WTC11 (cell line): ENCODE results near the gene KIF26A. TPM values are rescaled to one million over a fixed set of nuclear protein-coding genes. Genes with fewer than 3 reads are reported as not detected.

Experiments
- ATAC-seq: fragments of 200-7000 bp; cut with Tn5 transposase; 2 replicates; pipeline ENCODE4 v1.10.0; 2021; ENCODE audit warnings: mild to moderate bottlenecking, moderate library complexity
- CTCF ChIA-PET: fragments of 300-600 bp; sonication (Branson Sonifier 250); formaldehyde crosslinking; loops from one replicate; lab custom pipeline; 2021; ENCODE audit warnings: antibody characterized with exemption; lab: Charles Lee
- POLR2A ChIA-PET: fragments of 350-600 bp; sonication (Branson Sonifier 250); formaldehyde crosslinking; loops from one replicate; lab custom pipeline; 2021; ENCODE audit warnings: antibody characterized with exemption; lab: Charles Lee
- DNase-seq: peaks from one replicate; pipeline ENCODE4 v3.0.0; 2021; ENCODE audit warnings: low spot score
- H3K27ac Mint-ChIP-seq: 2 replicates; pipeline ENCODE4 v1.8.0; 2021; ENCODE audit warnings: mixed read lengths
- H3K27me3 Mint-ChIP-seq: 2 replicates; pipeline ENCODE4 v1.8.0; 2021; ENCODE audit warnings: low read depth, mild to moderate bottlenecking, moderate library complexity, mixed read lengths
- H3K36me3 Mint-ChIP-seq: 2 replicates; pipeline ENCODE4 v1.8.0; 2021; ENCODE audit warnings: mixed read lengths
- H3K4me1 Mint-ChIP-seq: 2 replicates; pipeline ENCODE4 v1.8.0; 2022; ENCODE audit warnings: mixed read lengths
- H3K4me3 Mint-ChIP-seq: 2 replicates; pipeline ENCODE4 v1.8.0; 2021; ENCODE audit warnings: mild to moderate bottlenecking, moderate library complexity, mixed read lengths
- H3K9me3 Mint-ChIP-seq: 2 replicates; pipeline ENCODE4 v1.8.0; 2021; ENCODE audit warnings: mixed read lengths
- ATF1 ChIP-seq: sonication (generic); formaldehyde crosslinking; IDR thresholded peaks from 2 replicates; pipeline ENCODE4 v1.8.1; 2023; ENCODE audit warnings: mild to moderate bottlenecking, moderate library complexity, missing genetic modification reagents
- GTF2I ChIP-seq: fragments of 250-450 bp; sonication (Bioruptor Pico); conservative IDR thresholded peaks from 2 replicates; pipeline ENCODE4 v1.4.0; 2021; ENCODE audit warnings: mild to moderate bottlenecking
- HMGA2 ChIP-seq: fragments of 250-450 bp; sonication (Bioruptor Pico); IDR thresholded peaks from 2 replicates; pipeline ENCODE4 v1.4.0; 2021; ENCODE audit warnings: mild to moderate bottlenecking, moderate library complexity
- MYBL2 ChIP-seq: sonication (generic); formaldehyde crosslinking; IDR thresholded peaks from 2 replicates; pipeline ENCODE4 v1.8.1; 2023; ENCODE audit warnings: mild to moderate bottlenecking, moderate library complexity, missing genetic modification reagents
- OVOL2 ChIP-seq: fragments of 250-450 bp; sonication (Bioruptor Pico); IDR thresholded peaks from 2 replicates; pipeline ENCODE4 v1.9.0; 2021; ENCODE audit warnings: mild to moderate bottlenecking, borderline replicate concordance
- RELA ChIP-seq: sonication (generic); formaldehyde crosslinking; IDR thresholded peaks from 2 replicates; pipeline ENCODE4 v1.8.1; 2022; ENCODE audit warnings: missing genetic modification reagents, mild to moderate bottlenecking, borderline replicate concordance
- SMAD3 ChIP-seq: sonication (generic); formaldehyde crosslinking; IDR thresholded peaks from 2 replicates; pipeline ENCODE4 v1.8.0; 2022; ENCODE audit warnings: missing genetic modification reagents, mild to moderate bottlenecking, borderline replicate concordance
- total RNA-seq: library from RNA; stranded (reverse); gene quantifications from 3 replicates; pipeline ENCODE4 v1.2.3, GENCODE V29; 2021
- TF ChIP-seq, protein P1 (sequence below): sonication (generic); formaldehyde crosslinking; IDR thresholded peaks from 2 replicates; pipeline ENCODE4 v1.8.1; 2023; ENCODE audit warnings: mild to moderate bottlenecking, missing genetic modification reagents
- TF ChIP-seq, protein P2 (sequence below): sonication (generic); formaldehyde crosslinking; IDR thresholded peaks from 2 replicates; pipeline ENCODE4 v1.8.1; 2023; ENCODE audit warnings: mild to moderate bottlenecking, missing genetic modification reagents, moderate library complexity
- TF ChIP-seq, protein P3 (sequence below): fragments of 200-600 bp; IDR thresholded peaks from 2 replicates; pipeline ENCODE4 v1.8.0; 2022; ENCODE audit warnings: antibody characterized with exemption
- TF ChIP-seq, protein P4 (sequence below): sonication (generic); formaldehyde crosslinking; IDR thresholded peaks from 2 replicates; pipeline ENCODE4 v1.8.1; 2023; ENCODE audit warnings: mild to moderate bottlenecking, missing genetic modification reagents, moderate library complexity
- TF ChIP-seq, protein P5 (sequence below): sonication (generic); formaldehyde crosslinking; IDR thresholded peaks from 2 replicates; pipeline ENCODE4 v1.8.0; 2022; ENCODE audit warnings: mild to moderate bottlenecking, missing genetic modification reagents
- TF ChIP-seq, protein P6 (sequence below): sonication (generic); formaldehyde crosslinking; IDR thresholded peaks from 2 replicates; pipeline ENCODE4 v1.8.0; 2023; ENCODE audit warnings: missing genetic modification reagents, mild to moderate bottlenecking, borderline replicate concordance
- TF ChIP-seq, protein P7 (sequence below): fragments of 250-450 bp; sonication (Bioruptor Pico); IDR thresholded peaks from 2 replicates; pipeline ENCODE4 v1.9.0; 2021; ENCODE audit warnings: moderate library complexity, mild to moderate bottlenecking, inconsistent platforms, borderline replicate concordance
- TF ChIP-seq, protein P8 (sequence below): fragments of 250-450 bp; sonication (Bioruptor Pico); IDR thresholded peaks from 2 replicates; pipeline ENCODE4 v2.1.2; 2022; ENCODE audit warnings: mild to moderate bottlenecking, moderate library complexity
- TF ChIP-seq, protein P9 (sequence below): sonication (generic); formaldehyde crosslinking; IDR thresholded peaks from 2 replicates; pipeline ENCODE4 v1.8.0; 2022; ENCODE audit warnings: missing genetic modification reagents

Gene KIF26A
- total RNA-seq, 1 experiment from 2014 or later, result 53.4 TPM

DNA sequence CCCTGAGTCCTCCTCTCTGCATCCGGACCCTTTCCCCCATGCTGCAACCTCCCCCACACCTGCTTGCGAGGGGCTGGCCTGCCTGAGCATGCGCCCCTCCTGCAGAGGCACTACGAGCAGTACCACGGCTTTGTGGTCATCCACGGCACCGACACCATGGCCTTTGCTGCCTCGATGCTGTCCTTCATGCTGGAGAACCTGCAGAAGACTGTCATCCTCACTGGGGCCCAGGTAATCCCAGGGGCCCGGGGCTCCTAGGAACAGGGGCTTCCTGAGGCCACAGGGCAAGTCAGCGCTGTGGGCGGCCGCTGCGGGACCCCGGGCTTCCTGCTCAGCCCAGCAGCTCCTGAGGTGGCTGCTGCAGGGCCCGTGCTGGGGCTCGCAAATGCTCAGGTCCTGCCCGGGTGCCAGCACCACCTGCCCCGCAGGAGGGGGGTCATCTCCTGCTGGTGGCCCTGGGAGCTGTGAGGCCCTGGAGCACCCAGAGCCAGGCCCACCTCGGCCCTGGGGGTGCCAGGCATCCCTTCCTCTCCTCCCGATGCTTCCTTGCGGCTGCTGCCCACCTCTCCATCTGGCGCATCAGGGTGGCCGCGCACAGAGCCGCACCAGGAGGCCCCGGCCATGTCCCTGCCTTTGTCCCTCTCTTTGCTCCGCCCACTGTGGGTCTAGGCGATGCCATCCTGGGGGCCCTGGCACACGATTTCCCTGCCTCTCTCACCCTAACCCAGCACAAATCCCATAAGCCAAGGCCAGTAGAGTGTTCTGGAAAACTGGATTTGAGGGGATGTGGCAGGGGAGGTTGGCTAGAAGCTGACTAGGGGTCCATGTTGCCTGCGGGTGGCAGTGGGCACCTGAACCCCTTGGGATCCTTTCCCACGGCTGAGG, 42.7 kb upstream of the KIF26A start:
- DNase-seq (no peak), ATAC-seq (no peak)
- TF ChIP-seq, protein P1, sequence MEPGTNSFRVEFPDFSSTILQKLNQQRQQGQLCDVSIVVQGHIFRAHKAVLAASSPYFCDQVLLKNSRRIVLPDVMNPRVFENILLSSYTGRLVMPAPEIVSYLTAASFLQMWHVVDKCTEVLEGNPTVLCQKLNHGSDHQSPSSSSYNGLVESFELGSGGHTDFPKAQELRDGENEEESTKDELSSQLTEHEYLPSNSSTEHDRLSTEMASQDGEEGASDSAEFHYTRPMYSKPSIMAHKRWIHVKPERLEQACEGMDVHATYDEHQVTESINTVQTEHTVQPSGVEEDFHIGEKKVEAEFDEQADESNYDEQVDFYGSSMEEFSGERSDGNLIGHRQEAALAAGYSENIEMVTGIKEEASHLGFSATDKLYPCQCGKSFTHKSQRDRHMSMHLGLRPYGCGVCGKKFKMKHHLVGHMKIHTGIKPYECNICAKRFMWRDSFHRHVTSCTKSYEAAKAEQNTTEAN, result no peak
- TF ChIP-seq, protein P2, sequence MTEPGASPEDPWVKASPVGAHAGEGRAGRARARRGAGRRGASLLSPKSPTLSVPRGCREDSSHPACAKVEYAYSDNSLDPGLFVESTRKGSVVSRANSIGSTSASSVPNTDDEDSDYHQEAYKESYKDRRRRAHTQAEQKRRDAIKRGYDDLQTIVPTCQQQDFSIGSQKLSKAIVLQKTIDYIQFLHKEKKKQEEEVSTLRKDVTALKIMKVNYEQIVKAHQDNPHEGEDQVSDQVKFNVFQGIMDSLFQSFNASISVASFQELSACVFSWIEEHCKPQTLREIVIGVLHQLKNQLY (CRISPR knock-in tag), result no peak
- TF ChIP-seq, protein P3, sequence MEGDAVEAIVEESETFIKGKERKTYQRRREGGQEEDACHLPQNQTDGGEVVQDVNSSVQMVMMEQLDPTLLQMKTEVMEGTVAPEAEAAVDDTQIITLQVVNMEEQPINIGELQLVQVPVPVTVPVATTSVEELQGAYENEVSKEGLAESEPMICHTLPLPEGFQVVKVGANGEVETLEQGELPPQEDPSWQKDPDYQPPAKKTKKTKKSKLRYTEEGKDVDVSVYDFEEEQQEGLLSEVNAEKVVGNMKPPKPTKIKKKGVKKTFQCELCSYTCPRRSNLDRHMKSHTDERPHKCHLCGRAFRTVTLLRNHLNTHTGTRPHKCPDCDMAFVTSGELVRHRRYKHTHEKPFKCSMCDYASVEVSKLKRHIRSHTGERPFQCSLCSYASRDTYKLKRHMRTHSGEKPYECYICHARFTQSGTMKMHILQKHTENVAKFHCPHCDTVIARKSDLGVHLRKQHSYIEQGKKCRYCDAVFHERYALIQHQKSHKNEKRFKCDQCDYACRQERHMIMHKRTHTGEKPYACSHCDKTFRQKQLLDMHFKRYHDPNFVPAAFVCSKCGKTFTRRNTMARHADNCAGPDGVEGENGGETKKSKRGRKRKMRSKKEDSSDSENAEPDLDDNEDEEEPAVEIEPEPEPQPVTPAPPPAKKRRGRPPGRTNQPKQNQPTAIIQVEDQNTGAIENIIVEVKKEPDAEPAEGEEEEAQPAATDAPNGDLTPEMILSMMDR, result no peak
- TF ChIP-seq, protein P4, sequence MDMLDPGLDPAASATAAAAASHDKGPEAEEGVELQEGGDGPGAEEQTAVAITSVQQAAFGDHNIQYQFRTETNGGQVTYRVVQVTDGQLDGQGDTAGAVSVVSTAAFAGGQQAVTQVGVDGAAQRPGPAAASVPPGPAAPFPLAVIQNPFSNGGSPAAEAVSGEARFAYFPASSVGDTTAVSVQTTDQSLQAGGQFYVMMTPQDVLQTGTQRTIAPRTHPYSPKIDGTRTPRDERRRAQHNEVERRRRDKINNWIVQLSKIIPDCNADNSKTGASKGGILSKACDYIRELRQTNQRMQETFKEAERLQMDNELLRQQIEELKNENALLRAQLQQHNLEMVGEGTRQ, result no peak
- TF ChIP-seq, protein P5, sequence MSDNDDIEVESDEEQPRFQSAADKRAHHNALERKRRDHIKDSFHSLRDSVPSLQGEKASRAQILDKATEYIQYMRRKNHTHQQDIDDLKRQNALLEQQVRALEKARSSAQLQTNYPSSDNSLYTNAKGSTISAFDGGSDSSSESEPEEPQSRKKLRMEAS, result no peak
- TF ChIP-seq, protein P6, sequence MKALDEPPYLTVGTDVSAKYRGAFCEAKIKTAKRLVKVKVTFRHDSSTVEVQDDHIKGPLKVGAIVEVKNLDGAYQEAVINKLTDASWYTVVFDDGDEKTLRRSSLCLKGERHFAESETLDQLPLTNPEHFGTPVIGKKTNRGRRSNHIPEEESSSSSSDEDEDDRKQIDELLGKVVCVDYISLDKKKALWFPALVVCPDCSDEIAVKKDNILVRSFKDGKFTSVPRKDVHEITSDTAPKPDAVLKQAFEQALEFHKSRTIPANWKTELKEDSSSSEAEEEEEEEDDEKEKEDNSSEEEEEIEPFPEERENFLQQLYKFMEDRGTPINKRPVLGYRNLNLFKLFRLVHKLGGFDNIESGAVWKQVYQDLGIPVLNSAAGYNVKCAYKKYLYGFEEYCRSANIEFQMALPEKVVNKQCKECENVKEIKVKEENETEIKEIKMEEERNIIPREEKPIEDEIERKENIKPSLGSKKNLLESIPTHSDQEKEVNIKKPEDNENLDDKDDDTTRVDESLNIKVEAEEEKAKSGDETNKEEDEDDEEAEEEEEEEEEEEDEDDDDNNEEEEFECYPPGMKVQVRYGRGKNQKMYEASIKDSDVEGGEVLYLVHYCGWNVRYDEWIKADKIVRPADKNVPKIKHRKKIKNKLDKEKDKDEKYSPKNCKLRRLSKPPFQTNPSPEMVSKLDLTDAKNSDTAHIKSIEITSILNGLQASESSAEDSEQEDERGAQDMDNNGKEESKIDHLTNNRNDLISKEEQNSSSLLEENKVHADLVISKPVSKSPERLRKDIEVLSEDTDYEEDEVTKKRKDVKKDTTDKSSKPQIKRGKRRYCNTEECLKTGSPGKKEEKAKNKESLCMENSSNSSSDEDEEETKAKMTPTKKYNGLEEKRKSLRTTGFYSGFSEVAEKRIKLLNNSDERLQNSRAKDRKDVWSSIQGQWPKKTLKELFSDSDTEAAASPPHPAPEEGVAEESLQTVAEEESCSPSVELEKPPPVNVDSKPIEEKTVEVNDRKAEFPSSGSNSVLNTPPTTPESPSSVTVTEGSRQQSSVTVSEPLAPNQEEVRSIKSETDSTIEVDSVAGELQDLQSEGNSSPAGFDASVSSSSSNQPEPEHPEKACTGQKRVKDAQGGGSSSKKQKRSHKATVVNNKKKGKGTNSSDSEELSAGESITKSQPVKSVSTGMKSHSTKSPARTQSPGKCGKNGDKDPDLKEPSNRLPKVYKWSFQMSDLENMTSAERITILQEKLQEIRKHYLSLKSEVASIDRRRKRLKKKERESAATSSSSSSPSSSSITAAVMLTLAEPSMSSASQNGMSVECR (CRISPR knock-in tag), result no peak
- no peak for TF ChIP-seq RELA (CRISPR knock-in tag)
- TF ChIP-seq OVOL2 (CRISPR knock-in tag), result no peak
- no peak overlapping the region for H3K27ac Mint-ChIP-seq
- peaks cover 5% of the 10 kb centered on the region for H3K4me1 Mint-ChIP-seq
- no peaks in the 10 kb centered on the region for H3K9me3 Mint-ChIP-seq
- H3K27me3 Mint-ChIP-seq, result no peaks in the 10 kb centered on the region
- H3K36me3 Mint-ChIP-seq, result no peaks in the 10 kb centered on the region
- H3K4me3 Mint-ChIP-seq, result no peak overlapping the region
- CTCF ChIA-PET, result interaction anchor here (0.9 to 5.9 kb wide), 7 partner anchors 10 to 82 kb away, joined by 3 to 52 read pairs (median 13); partner anchors contain the start of gene ASPG
- POLR2A ChIA-PET, result no interaction called here

DNA sequence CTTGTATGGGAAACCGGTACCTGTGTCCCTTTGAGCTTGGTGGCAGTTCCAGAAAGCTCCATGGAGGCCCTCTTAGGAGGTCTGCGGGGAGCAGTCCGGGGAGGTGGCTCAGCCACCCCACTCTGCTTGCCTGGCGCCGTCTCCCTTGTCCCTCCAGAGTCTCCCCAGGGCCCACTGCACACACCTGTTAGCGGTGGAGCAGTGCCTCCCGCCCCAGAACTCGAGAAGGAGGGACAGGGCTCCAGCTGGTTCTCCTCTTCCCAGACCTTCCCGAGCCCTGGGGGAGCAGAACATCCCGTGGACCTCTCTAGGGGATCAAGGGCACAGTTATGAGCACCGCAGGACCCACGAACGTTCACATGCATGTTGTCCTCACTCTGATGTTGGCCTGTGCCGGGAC, 42.1 kb upstream of the KIF26A start:
- DNase-seq (no peak), ATAC-seq (no peak)
- Mint-ChIP-seq H3K36me3 (no peaks in the 10 kb centered on the region), H3K4me1 (peaks cover 5% of the 10 kb centered on the region), H3K9me3 (no peaks in the 10 kb centered on the region), H3K27me3 (no peaks in the 10 kb centered on the region), H3K27ac (no peak overlapping the region), H3K4me3 (no peak overlapping the region)
- CTCF ChIA-PET, result interaction anchor here (1.0 to 5.9 kb wide), 6 partner anchors 10 to 468 kb away, joined by 3 to 52 read pairs (median 6); partner anchors contain the start of gene ASPG
- POLR2A ChIA-PET, result no interaction called here
- TF ChIP-seq, protein P7, sequence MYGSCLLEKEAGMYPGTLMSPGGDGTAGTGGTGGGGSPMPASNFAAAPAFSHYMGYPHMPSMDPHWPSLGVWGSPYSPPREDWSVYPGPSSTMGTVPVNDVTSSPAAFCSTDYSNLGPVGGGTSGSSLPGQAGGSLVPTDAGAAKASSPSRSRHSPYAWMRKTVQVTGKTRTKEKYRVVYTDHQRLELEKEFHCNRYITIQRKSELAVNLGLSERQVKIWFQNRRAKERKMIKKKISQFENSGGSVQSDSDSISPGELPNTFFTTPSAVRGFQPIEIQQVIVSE (CRISPR knock-in tag), result no peak
- TF ChIP-seq, protein P4, result no peak
- TF ChIP-seq, protein P8, sequence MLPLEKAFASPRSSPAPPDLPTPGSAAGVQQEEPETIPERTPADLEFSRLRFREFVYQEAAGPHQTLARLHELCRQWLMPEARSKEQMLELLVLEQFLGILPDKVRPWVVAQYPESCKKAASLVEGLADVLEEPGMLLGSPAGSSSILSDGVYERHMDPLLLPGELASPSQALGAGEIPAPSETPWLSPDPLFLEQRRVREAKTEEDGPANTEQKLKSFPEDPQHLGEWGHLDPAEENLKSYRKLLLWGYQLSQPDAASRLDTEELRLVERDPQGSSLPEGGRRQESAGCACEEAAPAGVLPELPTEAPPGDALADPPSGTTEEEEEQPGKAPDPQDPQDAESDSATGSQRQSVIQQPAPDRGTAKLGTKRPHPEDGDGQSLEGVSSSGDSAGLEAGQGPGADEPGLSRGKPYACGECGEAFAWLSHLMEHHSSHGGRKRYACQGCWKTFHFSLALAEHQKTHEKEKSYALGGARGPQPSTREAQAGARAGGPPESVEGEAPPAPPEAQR (CRISPR knock-in tag), result no peak
- TF ChIP-seq SMAD3 (CRISPR knock-in tag) (no peak), GTF2I (CRISPR knock-in tag) (no peak), MYBL2 (CRISPR knock-in tag) (no peak), HMGA2 (CRISPR knock-in tag) (no peak), ATF1 (CRISPR knock-in tag) (no peak)
- TF ChIP-seq, protein P9, sequence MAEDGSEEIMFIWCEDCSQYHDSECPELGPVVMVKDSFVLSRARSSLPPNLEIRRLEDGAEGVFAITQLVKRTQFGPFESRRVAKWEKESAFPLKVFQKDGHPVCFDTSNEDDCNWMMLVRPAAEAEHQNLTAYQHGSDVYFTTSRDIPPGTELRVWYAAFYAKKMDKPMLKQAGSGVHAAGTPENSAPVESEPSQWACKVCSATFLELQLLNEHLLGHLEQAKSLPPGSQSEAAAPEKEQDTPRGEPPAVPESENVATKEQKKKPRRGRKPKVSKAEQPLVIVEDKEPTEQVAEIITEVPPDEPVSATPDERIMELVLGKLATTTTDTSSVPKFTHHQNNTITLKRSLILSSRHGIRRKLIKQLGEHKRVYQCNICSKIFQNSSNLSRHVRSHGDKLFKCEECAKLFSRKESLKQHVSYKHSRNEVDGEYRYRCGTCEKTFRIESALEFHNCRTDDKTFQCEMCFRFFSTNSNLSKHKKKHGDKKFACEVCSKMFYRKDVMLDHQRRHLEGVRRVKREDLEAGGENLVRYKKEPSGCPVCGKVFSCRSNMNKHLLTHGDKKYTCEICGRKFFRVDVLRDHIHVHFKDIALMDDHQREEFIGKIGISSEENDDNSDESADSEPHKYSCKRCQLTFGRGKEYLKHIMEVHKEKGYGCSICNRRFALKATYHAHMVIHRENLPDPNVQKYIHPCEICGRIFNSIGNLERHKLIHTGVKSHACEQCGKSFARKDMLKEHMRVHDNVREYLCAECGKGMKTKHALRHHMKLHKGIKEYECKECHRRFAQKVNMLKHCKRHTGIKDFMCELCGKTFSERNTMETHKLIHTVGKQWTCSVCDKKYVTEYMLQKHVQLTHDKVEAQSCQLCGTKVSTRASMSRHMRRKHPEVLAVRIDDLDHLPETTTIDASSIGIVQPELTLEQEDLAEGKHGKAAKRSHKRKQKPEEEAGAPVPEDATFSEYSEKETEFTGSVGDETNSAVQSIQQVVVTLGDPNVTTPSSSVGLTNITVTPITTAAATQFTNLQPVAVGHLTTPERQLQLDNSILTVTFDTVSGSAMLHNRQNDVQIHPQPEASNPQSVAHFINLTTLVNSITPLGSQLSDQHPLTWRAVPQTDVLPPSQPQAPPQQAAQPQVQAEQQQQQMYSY (CRISPR knock-in tag), result no peak
